CMK (cell line): ENCODE results near the gene MIS12.

Source experiments
- DNase-seq: peaks from one replicate; pipeline ENCODE4 v3.0.0-alpha.2; 2010; ENCODE audit warnings: low read depth

MIS12 gene

GRCh38 chr17:5486206-5487124 lies at the start of gene MIS12:
TSS of gene MIS12 (plus strand) at chr17:5486566. CDS start at chr17:5488863, 2,297 bp downstream.
- peak; percentile 83 for DNase-seq

GRCh38 chr17:5437721-5438317 lies 48.5 kb upstream of the MIS12 start:
- DNase-seq, result no peak

- DNase-seq, result peak; percentile 65
Measured at GRCh38 chr17:5438716-5439445, 47.5 kb upstream of the MIS12 start, which contains the start of gene C1QBP. TSS of gene C1QBP (minus strand) at chr17:5439155. CDS start at chr17:5439073, 82 bp downstream.

GRCh38 chr17:5439446-5439764 lies 47.0 kb upstream of the MIS12 start:
- no peak for DNase-seq

- no peak for DNase-seq
Measured at GRCh38 chr17:5443728-5444127, 42.6 kb upstream of the MIS12 start.

- no peak for DNase-seq
Measured at GRCh38 chr17:5444209-5444608, 42.2 kb upstream of the MIS12 start.

GRCh38 chr17:5446786-5447185 lies 39.6 kb upstream of the MIS12 start:
- DNase-seq, result no peak

GRCh38 chr17:5464717-5465507 lies 21.5 kb upstream of the MIS12 start:
- DNase-seq, result no peak

- DNase-seq, result no peak
Measured at GRCh38 chr17:5466295-5466694, 20.1 kb upstream of the MIS12 start.

- DNase-seq, result no peak
Measured at GRCh38 chr17:5467416-5467815, 18.9 kb upstream of the MIS12 start.

GRCh38 chr17:5468075-5468473 lies 18.3 kb upstream of the MIS12 start:
- no peak for DNase-seq

GRCh38 chr17:5472511-5472910 lies 13.9 kb upstream of the MIS12 start:
- DNase-seq, result no peak

- DNase-seq, result no peak
Measured at GRCh38 chr17:5473906-5474305, 12.5 kb upstream of the MIS12 start.

- DNase-seq, result no peak
Measured at GRCh38 chr17:5478992-5479391, 7.4 kb upstream of the MIS12 start.

- DNase-seq, result no peak
Measured at GRCh38 chr17:5480962-5481361, 5.4 kb upstream of the MIS12 start.

GRCh38 chr17:5481451-5481850 lies 4.9 kb upstream of the MIS12 start:
- DNase-seq, result no peak

GRCh38 chr17:5485270-5486205 lies 828 bp upstream of the MIS12 start, which contains the start of gene DERL2:
TSS of gene DERL2 (minus strand) at chr17:5486178. CDS start at chr17:5486161, 17 bp downstream.
- peak; percentile 5 for DNase-seq

GRCh38 chr17:5488752-5489151 lies 2.4 kb downstream of the MIS12 start:
- no peak for DNase-seq

- DNase-seq, result no peak
Measured at GRCh38 chr17:5492970-5493369, 6.6 kb downstream of the MIS12 start.

GRCh38 chr17:5499476-5500231 lies 13.3 kb downstream of the MIS12 start:
- no peak for DNase-seq
